ENCODE results near the gene DPH1.

DPH1 gene

GRCh38 chr17:2082003-2082781 lies 52.2 kb downstream of the DPH1 start:
- DNase-seq (ENCODE audit: low spot score), result no peak

GRCh38 chr17:2083613-2084035 lies 53.7 kb downstream of the DPH1 start:
- DNase-seq (ENCODE audit: low spot score), result no peak

- DNase-seq (ENCODE audit: low spot score), result no peak
Observed at GRCh38 chr17:2084036-2084765, 54.2 kb downstream of the DPH1 start.

DNA sequence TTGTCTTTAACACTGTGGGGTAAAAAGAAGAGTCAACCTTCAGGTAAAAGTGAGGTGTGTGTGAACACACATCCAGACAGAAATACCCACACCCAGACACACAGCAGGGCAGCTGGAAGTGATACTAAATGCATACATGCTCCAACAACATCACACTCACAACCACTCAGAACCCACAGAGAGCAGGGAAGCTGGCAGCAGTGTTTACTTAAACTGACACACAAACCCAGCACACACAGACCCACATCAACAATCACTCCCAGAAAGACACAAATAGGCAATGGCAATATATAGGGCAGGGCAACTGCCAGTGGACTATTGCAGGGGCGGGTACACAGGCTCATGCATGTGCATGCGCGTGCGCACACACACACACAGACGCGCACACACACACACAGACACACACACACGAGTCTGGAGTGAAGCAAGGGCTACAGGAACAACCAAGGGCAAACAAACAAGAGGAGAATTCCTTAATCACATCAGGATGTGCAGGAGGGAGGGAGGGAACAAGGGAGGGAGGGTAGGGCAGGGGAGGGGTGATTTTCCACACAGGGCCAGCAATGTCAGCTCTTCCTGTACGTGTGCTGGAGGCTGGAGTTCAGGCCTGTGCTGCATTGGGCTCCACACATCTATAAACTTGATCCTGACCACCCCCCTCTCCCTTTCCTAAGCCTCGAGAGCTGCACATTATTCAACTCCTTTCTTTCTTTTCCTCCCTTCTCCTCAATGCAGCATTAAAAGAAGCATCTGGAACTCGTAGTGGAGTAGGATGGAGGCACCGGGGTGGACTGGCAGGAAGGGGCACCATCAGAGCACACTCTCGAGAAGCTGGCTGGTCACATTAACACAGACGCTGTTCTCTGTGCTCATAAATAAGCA lies 55.1 kb downstream of the DPH1 start:
- no peak for DNase-seq (ENCODE audit: low spot score)

DNA sequence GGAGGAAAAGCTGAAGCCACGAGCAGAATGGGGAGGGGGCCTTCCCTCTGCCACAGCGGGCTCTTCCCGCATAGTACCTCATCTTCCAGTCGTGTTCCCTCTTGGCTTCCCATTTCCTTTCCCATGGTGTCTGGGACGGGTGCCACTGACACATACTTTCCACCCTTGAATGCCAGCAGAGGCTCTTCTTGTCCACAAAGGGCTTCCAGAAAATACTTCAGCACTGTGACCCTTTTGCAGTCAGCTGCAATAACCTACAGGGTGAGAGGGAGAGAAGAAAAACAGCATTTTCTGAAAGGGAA lies 55.6 kb downstream of the DPH1 start:
- no peak for DNase-seq (ENCODE audit: low spot score)

DNA sequence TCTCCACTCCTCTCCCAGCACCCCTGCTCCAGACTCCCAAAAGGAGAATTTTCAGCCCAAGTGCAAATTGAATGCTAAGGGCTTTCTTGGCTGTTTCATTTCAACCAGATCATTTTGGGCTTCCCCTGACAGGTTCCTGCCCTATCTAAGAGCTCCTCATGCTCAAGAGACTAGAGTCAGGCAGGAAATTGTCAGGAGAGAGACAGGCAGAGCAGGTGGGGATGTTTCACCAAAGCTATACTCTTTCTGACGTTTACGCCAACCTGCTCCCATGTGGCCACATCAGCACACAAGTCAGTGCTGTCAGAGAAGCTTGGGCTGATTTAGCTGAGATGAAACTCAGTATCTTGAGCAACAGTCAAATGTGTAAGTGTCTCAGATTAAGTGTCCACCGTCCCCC lies 56.4 kb downstream of the DPH1 start:
- DNase-seq (ENCODE audit: low spot score), result no peak

DNA sequence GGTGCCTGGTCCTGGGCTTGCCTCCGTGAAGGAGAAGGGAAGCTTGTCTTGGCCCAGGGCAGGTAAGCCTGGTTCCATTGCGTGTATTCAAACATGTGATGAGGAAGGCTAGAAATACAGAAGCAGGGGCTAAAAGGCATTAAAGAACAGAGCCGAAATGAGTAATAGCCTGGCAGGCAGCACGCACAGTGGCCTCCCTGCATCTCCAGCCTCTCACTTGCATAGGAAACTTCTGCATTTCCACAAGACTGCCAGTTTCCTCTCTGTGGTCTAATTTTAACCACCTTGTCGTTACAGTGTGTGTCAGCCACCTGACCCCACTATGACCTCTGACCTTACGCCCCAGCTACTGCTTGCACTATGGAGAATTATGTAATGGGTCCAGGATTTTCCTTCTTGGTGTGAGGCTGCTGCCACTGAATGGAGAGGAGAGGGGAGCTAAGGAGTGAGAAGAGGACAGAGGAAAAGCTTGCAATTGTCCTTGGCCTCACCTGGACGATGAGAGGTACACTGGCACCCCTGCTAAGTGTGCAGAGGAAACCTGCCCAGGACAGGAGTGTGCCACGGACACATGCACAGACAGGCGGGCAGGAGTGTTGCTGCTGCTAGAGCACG lies 57.8 kb downstream of the DPH1 start:
- peak; percentile 45 for DNase-seq (ENCODE audit: low spot score)

DNA sequence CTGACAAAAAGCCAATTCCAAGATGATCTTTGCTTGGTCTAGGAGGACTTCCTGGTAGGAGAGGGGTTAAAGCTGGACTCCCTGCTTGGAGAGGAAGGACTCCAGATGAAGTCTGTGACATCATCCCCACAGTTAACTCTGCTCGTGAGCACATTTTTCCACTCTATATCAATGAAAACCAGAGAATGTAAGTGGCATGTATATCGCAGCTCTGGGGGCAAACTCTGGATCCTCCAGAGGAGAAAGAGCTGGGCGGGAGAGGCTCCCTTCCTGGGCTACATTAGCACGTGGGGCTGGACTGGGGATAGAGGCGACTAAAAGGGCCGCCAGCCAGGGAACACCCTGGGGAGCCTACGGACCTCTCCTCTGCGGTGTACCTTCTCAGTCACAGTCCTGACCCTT lies 59.1 kb downstream of the DPH1 start:
- DNase-seq (ENCODE audit: low spot score), result no peak

GRCh38 chr17:2090210-2090641 lies 60.3 kb downstream of the DPH1 start:
- DNase-seq (ENCODE audit: low spot score), result no peak

GRCh38 chr17:2090804-2091534 lies 61.0 kb downstream of the DPH1 start:
- no peak for DNase-seq (ENCODE audit: low spot score)

- DNase-seq (ENCODE audit: low spot score), result no peak
Observed at GRCh38 chr17:2092253-2092652, 62.3 kb downstream of the DPH1 start.

DNA sequence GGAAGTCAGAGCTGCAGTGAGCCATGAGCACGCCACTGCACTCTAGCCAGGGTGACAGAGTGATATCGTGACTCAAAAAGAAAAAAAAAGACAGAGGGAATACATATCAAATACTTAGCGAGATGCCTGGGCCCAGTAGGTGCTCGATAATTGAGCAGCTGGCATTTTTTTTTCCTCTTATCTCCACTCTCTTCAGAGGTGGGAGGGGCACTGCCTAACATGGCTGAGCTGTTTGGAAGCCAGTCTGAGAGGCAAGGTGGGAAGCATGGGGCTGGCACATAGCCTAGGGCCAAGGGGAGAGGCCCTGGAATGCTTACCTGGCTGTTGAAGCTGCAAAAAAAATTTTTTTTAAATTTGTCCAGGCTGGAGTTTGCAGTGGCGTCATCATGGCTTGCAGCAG lies 63.4 kb downstream of the DPH1 start:
- DNase-seq (ENCODE audit: low spot score), result no peak
